Skeletal muscle cell (primary cell): ENCODE measurements around the gene SLC7A4.
A peak's percentile ranks its signal among the peaks of the same experiment; 100 is the strongest.

Experiments
- DNase-seq: peaks from one replicate; pipeline ENCODE4 v3.0.0-alpha.2; 2010; ENCODE audit warnings: low read depth
- H3K4me3 ChIP-seq: 2 replicates; pipeline ENCODE4 v1.5.1; 2011; ENCODE audit warnings: low read depth, mild to moderate bottlenecking, control low read depth, low read length, moderate library complexity

The SLC7A4 gene

GRCh38 chr22:20992456-20993303, 39.7 kb downstream of the SLC7A4 start:
- no peak for DNase-seq
- no peak overlapping the region for H3K4me3 ChIP-seq

GRCh38 chr22:20992056-20992442, 40.3 kb downstream of the SLC7A4 start:
- DNase-seq = no peak
- no peak overlapping the region for H3K4me3 ChIP-seq

GRCh38 chr22:20991252-20992055, 40.9 kb downstream of the SLC7A4 start:
- no peak for DNase-seq
- H3K4me3 ChIP-seq = no peak overlapping the region

- H3K4me3 ChIP-seq = no peak overlapping the region
- no peak for DNase-seq
These were observed 41.9 kb downstream of the SLC7A4 start for GRCh38 chr22:20990184-20991180.

- no peak for DNase-seq
These were observed 42.8 kb downstream of the SLC7A4 start for GRCh38 chr22:20989323-20990138.

GRCh38 chr22:20988573-20989322, 43.6 kb downstream of the SLC7A4 start:
- H3K4me3 ChIP-seq = no peak overlapping the region
- DNase-seq = no peak

More at GRCh38 chr22:20989323-20990138, 42.8 kb downstream of the SLC7A4 start:
- H3K4me3 ChIP-seq = no peak overlapping the region

- DNase-seq = no peak
- no peak overlapping the region for H3K4me3 ChIP-seq
These were observed 45.0 kb downstream of the SLC7A4 start for GRCh38 chr22:20987375-20987774.

- DNase-seq = no peak
These were observed 46.0 kb downstream of the SLC7A4 start for GRCh38 chr22:20986365-20986764.

GRCh38 chr22:20985720-20986119, 46.6 kb downstream of the SLC7A4 start:
- no peak overlapping the region for H3K4me3 ChIP-seq

More at GRCh38 chr22:20986365-20986764, 46.0 kb downstream of the SLC7A4 start:
- H3K4me3 ChIP-seq = no peak overlapping the region

GRCh38 chr22:20983081-20983771, 49.1 kb downstream of the SLC7A4 start:
- peak overlapping the region; percentile 92 for H3K4me3 ChIP-seq
- DNase-seq = no peak

More at GRCh38 chr22:20985720-20986119, 46.6 kb downstream of the SLC7A4 start:
- no peak for DNase-seq

- no peak for DNase-seq
- peak overlapping the region; percentile 92 for H3K4me3 ChIP-seq
These were observed 49.8 kb downstream of the SLC7A4 start for GRCh38 chr22:20982563-20982882.

GRCh38 chr22:20981787-20982562, 50.4 kb downstream of the SLC7A4 start, which contains the start of gene LZTR1:
TSS of gene LZTR1 (plus strand) at chr22:20982297. CDS start at chr22:20982372, 75 bp downstream.
- H3K4me3 ChIP-seq = peak within 1 kb of the TSS; percentile 92
- peak; percentile 54 for DNase-seq

- DNase-seq = no peak
- H3K4me3 ChIP-seq = peak overlapping the region; percentile 92
These were observed 51.2 kb downstream of the SLC7A4 start for GRCh38 chr22:20980938-20981722.

GRCh38 chr22:20980523-20980922, 51.8 kb downstream of the SLC7A4 start:
- DNase-seq = no peak
- H3K4me3 ChIP-seq = no peak overlapping the region

- peak overlapping the region; percentile 21 for H3K4me3 ChIP-seq
- DNase-seq = no peak
These were observed 52.4 kb downstream of the SLC7A4 start for GRCh38 chr22:20979940-20980453.
